Measurements from ENCODE around the gene FANCI. TPM values are rescaled to one million over a fixed set of nuclear protein-coding genes. Genes with fewer than 3 reads are reported as not detected.

The FANCI gene
- total RNA-seq, 1 experiment from 2014 or later, result 112 TPM

- H3K9ac ChIP-seq (ENCODE audit: low read length), result no peak overlapping the region
- H4K20me1 ChIP-seq (ENCODE audit: insufficient read depth), result no peaks in the 10 kb centered on the region
- no peaks in the 10 kb centered on the region for H3K27me3 ChIP-seq (ENCODE audit: insufficient read depth, low read length)
- no peak overlapping the region for H3K4me3 ChIP-seq (replicated peaks in 1 of 2; ENCODE audit: low read depth in 1 of 2, low read length in 2 of 2)
- ChIA-PET CTCF (interaction anchor here (1.2 kb wide), 1 partner anchor 23 kb away, joined by 6 read pairs; no protein-coding TSS in a partner anchor), RAD21 (ENCODE audit: low non-redundant PET in 1 of 2, low total read pairs in 2 of 2, uncharacterized antibody in 2 of 2, unreplicated experiment in 2 of 2) (interaction anchor here in 1 of 2 experiments (0.6 kb wide), 1 partner anchor 103 kb away, joined by 3 read pairs; no protein-coding TSS in a partner anchor), POLR2A (interaction anchor here (0.6 kb wide), 1 partner anchor 46 kb away, joined by 3 read pairs; no protein-coding TSS in a partner anchor)
- no peak overlapping the region for H3K27ac ChIP-seq (ENCODE audit: low read depth, low read length)
- peak; percentile 61 for ATAC-seq
- TF ChIP-seq EZH2 (IDR thresholded peaks at IDR 0.05), result no peak
- TF ChIP-seq, protein P1, sequence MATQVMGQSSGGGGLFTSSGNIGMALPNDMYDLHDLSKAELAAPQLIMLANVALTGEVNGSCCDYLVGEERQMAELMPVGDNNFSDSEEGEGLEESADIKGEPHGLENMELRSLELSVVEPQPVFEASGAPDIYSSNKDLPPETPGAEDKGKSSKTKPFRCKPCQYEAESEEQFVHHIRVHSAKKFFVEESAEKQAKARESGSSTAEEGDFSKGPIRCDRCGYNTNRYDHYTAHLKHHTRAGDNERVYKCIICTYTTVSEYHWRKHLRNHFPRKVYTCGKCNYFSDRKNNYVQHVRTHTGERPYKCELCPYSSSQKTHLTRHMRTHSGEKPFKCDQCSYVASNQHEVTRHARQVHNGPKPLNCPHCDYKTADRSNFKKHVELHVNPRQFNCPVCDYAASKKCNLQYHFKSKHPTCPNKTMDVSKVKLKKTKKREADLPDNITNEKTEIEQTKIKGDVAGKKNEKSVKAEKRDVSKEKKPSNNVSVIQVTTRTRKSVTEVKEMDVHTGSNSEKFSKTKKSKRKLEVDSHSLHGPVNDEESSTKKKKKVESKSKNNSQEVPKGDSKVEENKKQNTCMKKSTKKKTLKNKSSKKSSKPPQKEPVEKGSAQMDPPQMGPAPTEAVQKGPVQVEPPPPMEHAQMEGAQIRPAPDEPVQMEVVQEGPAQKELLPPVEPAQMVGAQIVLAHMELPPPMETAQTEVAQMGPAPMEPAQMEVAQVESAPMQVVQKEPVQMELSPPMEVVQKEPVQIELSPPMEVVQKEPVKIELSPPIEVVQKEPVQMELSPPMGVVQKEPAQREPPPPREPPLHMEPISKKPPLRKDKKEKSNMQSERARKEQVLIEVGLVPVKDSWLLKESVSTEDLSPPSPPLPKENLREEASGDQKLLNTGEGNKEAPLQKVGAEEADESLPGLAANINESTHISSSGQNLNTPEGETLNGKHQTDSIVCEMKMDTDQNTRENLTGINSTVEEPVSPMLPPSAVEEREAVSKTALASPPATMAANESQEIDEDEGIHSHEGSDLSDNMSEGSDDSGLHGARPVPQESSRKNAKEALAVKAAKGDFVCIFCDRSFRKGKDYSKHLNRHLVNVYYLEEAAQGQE (IDR thresholded peaks at IDR 0.05; ENCODE audit: low read depth), result no peak
- peak in 2 of 3 experiments; percentile 13 to 21; a peak in 1 of 6 replicates for TF ChIP-seq CTCF (IDR thresholded peaks at IDR 0.05 in 2 of 3, conservative IDR thresholded peaks at IDR 0.05 in 1 of 3; ENCODE audit: borderline replicate concordance in 1 of 3, insufficient read depth in 1 of 3, low read depth in 2 of 3, low read length in 2 of 3)
- no peak overlapping the region for H2AFZ ChIP-seq (ENCODE audit: low read depth, low read length, poor library complexity, severe bottlenecking)
- H3K36me3 ChIP-seq (ENCODE audit: control insufficient read depth in 1 of 2, insufficient read depth in 2 of 2, low read length in 2 of 2), result no peaks in the 10 kb centered on the region
- no peak for DNase-seq (ENCODE audit: low read depth, low spot score)
- intact Hi-C loops (cut with micrococcal nuclease), result no loop called here
- H3K79me2 ChIP-seq (ENCODE audit: insufficient read depth, low read length), result no peaks in the 10 kb centered on the region
- no peak overlapping the region for H3K4me2 ChIP-seq (ENCODE audit: low read length)
- H3K9me2 ChIP-seq (ENCODE audit: insufficient read depth), result no peaks in the 10 kb centered on the region
- H3K4me1 ChIP-seq (ENCODE audit: control insufficient read depth in 1 of 2, insufficient read depth in 2 of 2, low read length in 2 of 2), result peaks cover 0 to 8% of the 10 kb centered on the region in 2 experiments; a peak in 1 of 4 replicates
- no peaks in the 10 kb centered on the region for H3K9me3 ChIP-seq (ENCODE audit: control insufficient read depth in 1 of 2, insufficient read depth in 1 of 2, low read depth in 1 of 2, low read length in 2 of 2)
- BruUV-seq (replicated peaks), result no TSS peak
Measured at GRCh38 chr15:89230277-89230676, 13.5 kb upstream of the FANCI start.
